GM19023 (cell line): ENCODE results near the gene CADM2.
A peak's percentile ranks its signal among the peaks of the same experiment; 100 is the strongest.

Source experiments
- ATAC-seq: cut with Tn5 transposase; IDR thresholded peaks from one replicate; pipeline ENCODE4 v1.9.1; 2021; ENCODE audit warnings: mild to moderate bottlenecking, moderate library complexity; ENCODE audit not compliant: unreplicated experiment

CADM2 gene

GRCh38 chr3:85539232-85539631, 580.4 kb downstream of the CADM2 start:
- no peak for ATAC-seq

- ATAC-seq: no peak
These were observed 595.4 kb downstream of the CADM2 start for GRCh38 chr3:85554153-85554552.

- ATAC-seq: no peak
These were observed 601.4 kb downstream of the CADM2 start for GRCh38 chr3:85560088-85560785.

- no peak for ATAC-seq
These were observed 608.4 kb downstream of the CADM2 start for GRCh38 chr3:85567071-85567676.

DNA sequence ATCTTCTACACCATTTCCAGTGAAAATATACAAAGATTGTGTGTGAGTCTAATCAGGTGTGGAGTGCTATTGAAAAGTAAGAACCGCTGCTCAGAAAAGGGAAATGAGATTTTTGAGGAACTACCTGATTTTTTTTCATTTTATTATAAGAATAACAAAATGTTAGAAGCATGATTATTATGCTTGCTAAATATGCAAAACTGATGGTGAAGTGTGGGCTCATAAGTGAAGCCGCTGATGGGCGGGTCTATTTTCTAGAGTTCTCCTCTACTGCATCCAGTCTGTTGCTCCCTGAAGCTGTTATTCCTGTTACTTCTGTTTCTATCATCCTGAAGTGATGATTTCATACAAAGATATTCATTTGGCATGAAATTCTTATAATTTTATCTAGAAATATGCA, 612.0 kb downstream of the CADM2 start:
- no peak for ATAC-seq

GRCh38 chr3:85571835-85572234, 613.0 kb downstream of the CADM2 start:
- no peak for ATAC-seq

DNA sequence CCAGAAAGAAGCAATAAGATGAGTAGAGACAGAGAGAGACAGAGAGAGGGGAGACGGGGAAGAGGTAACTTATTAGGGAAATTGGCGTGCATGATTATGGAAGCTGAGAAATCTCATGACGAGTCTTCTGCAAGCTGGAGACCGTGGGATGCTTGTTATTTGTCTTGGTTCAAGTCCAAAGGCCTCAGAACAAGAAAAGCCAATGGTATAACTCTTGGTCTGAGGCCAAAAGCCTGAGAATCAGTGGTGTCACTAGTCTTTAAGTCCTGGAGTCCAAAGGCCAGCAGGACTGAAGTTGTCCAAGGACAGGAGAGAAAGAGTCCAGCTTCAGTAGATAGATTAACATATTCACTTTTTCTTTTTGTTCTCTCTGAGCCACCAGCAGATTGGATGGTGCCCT, 613.6 kb downstream of the CADM2 start:
- ATAC-seq: no peak

DNA sequence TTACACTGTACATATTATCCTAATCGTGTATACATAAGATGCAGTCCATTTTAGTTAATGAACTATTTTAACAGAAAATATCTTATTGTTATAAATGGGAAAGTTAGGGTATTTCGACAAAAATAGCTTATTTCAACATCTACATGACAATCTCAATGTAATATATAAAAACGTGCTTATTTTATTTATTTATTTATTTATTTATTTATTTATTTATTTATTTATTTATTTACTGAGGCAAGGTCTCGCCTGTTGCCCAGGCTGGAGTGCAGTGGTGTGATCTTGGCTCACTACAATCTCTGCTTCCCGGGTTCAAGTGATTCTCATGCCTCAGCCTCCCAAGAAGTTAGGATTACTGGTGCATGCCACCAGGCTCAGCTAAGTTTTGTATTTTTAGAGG, 614.2 kb downstream of the CADM2 start:
- no peak for ATAC-seq

DNA sequence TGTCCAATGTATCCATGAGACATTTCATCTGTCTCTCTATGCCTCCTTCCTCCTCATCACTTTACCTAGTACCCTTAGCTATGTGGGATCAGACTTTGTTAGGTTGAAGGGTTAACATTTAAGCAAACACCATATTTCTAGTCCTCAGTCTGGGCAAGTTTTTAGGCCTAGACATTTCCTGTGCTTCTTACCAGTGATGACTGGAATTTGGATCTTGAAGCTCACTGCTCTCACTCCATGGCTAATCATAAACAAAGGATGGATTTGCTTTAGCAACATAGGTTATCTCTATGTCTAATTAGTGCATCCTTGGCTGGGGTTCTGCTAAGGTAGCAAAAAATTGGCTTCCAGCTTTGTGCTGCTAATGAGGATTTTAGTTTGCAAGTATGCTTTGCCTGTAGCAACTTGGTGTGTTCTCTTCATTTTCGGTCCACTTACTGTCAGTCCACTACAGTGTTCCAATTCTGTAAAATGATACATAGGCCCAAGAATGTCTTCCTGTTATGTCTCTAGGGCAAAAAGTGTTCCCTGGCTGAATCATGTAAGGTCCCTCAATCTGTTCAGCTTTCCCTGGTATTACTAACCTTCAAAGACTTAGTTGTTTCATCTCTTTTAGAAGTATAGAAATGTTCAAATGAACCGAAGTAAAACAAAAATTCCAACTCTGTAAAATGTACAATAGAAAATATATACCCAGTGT, 615.4 kb downstream of the CADM2 start:
- ATAC-seq: no peak

DNA sequence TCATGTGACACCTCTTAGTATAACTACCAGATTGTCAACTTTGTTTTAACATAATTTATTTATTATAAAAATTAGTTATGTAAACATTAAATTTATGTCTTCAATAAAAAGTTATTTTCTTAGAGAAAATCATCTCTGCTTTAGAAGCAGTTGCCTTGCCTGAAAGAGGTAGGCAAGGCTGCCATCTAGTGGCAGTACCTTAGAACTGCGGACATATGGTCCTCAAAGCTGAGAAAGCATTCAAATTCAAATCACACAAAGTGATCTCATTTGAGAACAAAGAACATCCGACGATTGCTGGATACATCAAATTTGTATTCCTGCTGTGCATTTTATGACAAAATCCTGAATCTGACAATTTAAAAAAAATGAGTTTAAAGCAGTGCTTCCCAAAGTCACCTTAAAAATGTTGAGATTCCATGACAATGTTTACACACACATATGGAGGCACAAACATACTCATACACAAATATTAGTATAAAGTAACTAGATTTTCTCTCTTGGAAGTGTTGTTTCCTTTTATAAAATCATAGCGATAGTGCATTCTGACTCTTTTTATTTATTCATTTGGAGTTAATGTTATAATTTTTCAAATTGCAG, 617.4 kb downstream of the CADM2 start:
- ATAC-seq: peak; percentile 71

GRCh38 chr3:85576697-85577200, 618.0 kb downstream of the CADM2 start:
- no peak for ATAC-seq

DNA sequence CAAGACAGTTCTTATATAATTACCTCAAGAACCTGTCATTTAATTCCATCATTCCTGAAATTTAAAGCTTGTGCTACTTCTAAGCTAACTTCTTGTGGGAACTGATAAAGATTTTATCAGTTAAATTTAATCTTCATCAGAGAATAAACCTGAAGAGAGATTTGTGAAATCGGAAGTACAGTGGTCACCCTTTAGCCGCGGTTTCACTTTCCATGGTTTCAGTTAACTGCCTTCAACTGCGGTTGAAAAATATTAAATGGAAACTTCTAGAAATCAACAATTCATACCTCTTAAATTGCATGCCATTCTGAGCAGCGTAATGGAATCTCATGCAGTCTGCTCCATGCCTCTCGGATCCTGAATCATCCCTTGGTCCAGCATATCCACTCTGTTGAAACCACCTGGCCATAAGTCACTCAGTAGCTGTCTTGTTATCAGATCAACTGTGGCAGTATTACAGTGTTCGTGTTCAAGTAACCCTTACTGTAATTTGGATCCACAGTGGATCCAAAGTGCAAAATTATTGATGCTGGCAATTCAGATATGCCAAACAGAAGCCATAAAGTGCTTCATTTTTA, 626.1 kb downstream of the CADM2 start:
- no peak for ATAC-seq

GRCh38 chr3:85586018-85586417, 627.2 kb downstream of the CADM2 start:
- ATAC-seq: no peak

DNA sequence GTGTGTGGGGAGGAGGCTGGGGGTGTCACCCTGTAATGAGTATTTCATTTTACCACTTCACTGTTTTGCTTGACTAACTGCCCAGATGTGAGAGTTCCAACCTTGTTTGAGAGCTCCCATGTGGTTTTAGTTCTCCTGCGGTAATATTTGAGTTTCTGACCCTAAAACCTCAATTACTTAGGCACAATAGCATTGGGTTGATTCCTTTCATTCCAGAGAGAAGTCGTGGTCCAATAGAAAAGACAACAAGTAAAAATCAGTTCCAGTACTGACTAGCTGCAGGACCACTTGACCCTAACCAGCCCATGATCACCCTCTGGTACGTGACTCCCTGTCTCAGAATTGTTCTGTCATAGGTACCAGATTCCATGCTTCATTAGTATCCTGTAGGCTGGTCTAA, 630.4 kb downstream of the CADM2 start:
- no peak for ATAC-seq

DNA sequence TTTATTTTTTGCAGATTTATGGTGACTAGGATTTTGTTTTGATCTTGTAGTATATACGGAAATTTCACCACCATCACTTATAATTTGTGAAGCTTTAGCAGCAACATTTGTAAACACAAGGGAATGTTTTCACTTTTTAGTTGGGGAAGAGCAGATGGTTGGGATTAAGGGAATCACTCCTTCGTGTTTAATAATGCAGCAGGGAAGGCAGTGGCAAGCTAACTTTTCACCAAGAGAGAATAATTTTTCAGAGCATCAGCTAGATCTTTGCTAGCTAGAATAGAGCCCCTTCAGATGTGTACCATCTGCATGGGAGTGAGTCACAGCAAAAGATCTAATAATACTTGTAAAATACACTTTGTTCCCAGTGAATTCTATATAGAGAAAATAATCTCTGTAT, 632.7 kb downstream of the CADM2 start:
- ATAC-seq: no peak

GRCh38 chr3:85592256-85592655, 633.5 kb downstream of the CADM2 start:
- ATAC-seq: no peak

- no peak for ATAC-seq
These were observed 635.9 kb downstream of the CADM2 start for GRCh38 chr3:85594676-85595075.

DNA sequence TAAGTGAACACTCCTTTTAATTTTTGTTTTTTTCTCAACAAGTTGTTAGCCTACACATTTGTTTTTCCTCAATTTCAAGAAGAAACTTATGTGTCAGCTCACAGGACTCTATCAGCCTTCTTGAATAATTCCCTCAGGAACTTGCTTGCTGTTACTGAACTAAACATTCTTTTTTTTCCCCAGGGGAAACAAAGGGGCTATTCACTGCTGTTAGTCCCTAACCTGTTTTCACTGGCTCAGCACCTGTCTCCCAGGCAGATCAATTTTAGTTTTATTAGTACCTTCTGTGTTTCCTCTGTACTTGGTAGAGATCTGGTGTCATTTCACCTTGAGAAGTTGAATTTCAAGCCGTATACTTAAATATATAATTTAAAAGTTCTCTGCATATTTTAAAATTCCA, 644.6 kb downstream of the CADM2 start:
- ATAC-seq: no peak

- no peak for ATAC-seq
These were observed 645.9 kb downstream of the CADM2 start for GRCh38 chr3:85604641-85605040.

GRCh38 chr3:85605066-85605465, 646.3 kb downstream of the CADM2 start:
- no peak for ATAC-seq

- no peak for ATAC-seq
These were observed 667.9 kb downstream of the CADM2 start for GRCh38 chr3:85626662-85627061.
